ENCODE data around the gene SERPINB6. TPM values are rescaled to one million over a fixed set of nuclear protein-coding genes. Genes with fewer than 3 reads are reported as not detected.
"Not testable (repeated sequence)": the region's sequence is repeated elsewhere in the genome, so short reads cannot be mapped to it uniquely, and the experiment has no call there.

Gene SERPINB6
- total RNA-seq, 4 donors from 2014 or later: 76.6 to 95.7 (median 84.4) TPM

GRCh38 chr6:3007571-3007970 lies 36.2 kb upstream of the SERPINB6 start:
- Histone ChIP-seq H3K27me3 (no peaks in the 10 kb centered on the region), H3K4me3 (no peak overlapping the region), H3K4me1 (no peaks in the 10 kb centered on the region), H3K27ac (no peak overlapping the region), H3K36me3 (peaks cover 0 to 93% (median 7%) of the 10 kb centered on the region in 3 donors), H3K9me3 (peaks cover 0 to 21% (median 14%) of the 10 kb centered on the region in 3 donors)
- 87 to 88% methylated on average over 3 of the region's 3 CpGs for WGBS, 2 donors
- TF ChIP-seq POLR2A (IDR thresholded peaks at IDR 0.05): no peak
- TF ChIP-seq, protein P1, sequence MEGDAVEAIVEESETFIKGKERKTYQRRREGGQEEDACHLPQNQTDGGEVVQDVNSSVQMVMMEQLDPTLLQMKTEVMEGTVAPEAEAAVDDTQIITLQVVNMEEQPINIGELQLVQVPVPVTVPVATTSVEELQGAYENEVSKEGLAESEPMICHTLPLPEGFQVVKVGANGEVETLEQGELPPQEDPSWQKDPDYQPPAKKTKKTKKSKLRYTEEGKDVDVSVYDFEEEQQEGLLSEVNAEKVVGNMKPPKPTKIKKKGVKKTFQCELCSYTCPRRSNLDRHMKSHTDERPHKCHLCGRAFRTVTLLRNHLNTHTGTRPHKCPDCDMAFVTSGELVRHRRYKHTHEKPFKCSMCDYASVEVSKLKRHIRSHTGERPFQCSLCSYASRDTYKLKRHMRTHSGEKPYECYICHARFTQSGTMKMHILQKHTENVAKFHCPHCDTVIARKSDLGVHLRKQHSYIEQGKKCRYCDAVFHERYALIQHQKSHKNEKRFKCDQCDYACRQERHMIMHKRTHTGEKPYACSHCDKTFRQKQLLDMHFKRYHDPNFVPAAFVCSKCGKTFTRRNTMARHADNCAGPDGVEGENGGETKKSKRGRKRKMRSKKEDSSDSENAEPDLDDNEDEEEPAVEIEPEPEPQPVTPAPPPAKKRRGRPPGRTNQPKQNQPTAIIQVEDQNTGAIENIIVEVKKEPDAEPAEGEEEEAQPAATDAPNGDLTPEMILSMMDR (IDR thresholded peaks at IDR 0.05): no peak
- no peak for DNase-seq
- intact Hi-C loops (cut with DNase I): no loop called here

DNA sequence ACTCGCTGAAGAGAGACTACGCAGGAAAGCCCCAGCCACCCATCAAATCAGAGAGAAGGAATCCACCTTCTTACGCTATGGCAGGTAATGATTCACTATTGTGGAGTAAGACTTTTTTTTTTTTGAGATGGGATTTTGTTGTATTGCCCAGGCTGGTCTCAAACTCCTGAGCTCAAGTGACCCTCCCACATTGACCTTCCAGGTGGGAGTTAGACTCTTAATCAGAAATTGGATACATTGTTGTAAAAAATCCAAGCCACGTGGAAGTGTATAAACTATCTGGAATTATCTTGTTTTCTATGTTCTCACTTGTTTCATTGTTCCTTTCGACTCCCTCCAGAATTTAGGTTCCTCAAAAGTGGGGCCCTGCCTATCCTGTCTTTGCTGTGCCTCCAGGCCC lies 35.1 kb upstream of the SERPINB6 start:
- peaks cover 0 to 82% (median 7%) of the 10 kb centered on the region in 3 donors for H3K36me3 ChIP-seq
- intact Hi-C loops (cut with DNase I): no loop called here
- H3K9me3 ChIP-seq: peaks cover 0 to 10% (median 9%) of the 10 kb centered on the region in 3 donors
- H3K27ac ChIP-seq: no peak overlapping the region
- H3K27me3 ChIP-seq: no peaks in the 10 kb centered on the region
- no peak for DNase-seq
- TF ChIP-seq, protein P1 (IDR thresholded peaks at IDR 0.05): no peak
- no peak for TF ChIP-seq POLR2A (IDR thresholded peaks at IDR 0.05)
- H3K4me1 ChIP-seq: peaks cover 2 to 9% (median 3%) of the 10 kb centered on the region in 3 donors
- no peak overlapping the region for H3K4me3 ChIP-seq
- 88 to 90% methylated on average over 5 of the region's 5 CpGs for WGBS, 2 donors

- no peaks in the 10 kb centered on the region for H3K27me3 ChIP-seq
- H3K4me3 ChIP-seq: no peak overlapping the region
- no peak for TF ChIP-seq POLR2A (IDR thresholded peaks at IDR 0.05)
- TF ChIP-seq, protein P1 (IDR thresholded peaks at IDR 0.05): no peak
- H3K9me3 ChIP-seq: peaks cover 0 to 5% (median 5%) of the 10 kb centered on the region in 3 donors
- 89% methylated on average over 9 of the region's 9 CpGs for WGBS, 2 donors
- H3K27ac ChIP-seq: no peak overlapping the region
- H3K4me1 ChIP-seq: peaks cover 5 to 15% (median 6%) of the 10 kb centered on the region in 3 donors
- intact Hi-C loops (cut with DNase I): no loop called here
- no peak for DNase-seq
- H3K36me3 ChIP-seq: peaks cover 0 to 76% (median 7%) of the 10 kb centered on the region in 3 donors
Observed at GRCh38 chr6:3005874-3006273, 34.5 kb upstream of the SERPINB6 start.

DNA sequence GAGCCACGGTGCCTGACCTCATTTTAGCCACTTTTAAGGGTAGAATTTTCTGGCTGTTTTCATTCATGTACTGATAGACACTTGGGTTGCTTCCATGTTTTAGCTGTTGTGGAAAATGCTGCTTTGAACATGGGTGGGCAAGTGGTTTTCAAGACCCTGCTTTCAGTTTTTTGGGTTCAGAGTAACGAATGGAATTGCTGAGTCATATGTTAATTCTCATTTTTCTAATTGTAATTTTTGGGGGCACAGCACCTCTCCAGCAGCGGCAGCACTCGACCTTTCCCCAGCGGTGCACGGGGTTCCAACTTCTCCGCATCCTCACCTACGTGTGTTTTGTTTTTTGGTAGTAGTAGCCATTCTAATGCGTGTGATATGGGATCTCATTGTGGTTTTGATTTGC lies 33.7 kb upstream of the SERPINB6 start:
- no peak for TF ChIP-seq POLR2A (IDR thresholded peaks at IDR 0.05)
- TF ChIP-seq, protein P1 (IDR thresholded peaks at IDR 0.05): no peak
- H3K9me3 ChIP-seq: no peaks in the 10 kb centered on the region
- 91 to 92% methylated on average over 8 to 9 of the region's 9 CpGs for WGBS, 2 donors
- no peak overlapping the region for H3K27ac ChIP-seq
- no peak for DNase-seq
- no peaks in the 10 kb centered on the region for H3K27me3 ChIP-seq
- H3K4me1 ChIP-seq: peaks cover 9 to 23% (median 12%) of the 10 kb centered on the region in 3 donors
- peaks cover 0 to 68% (median 7%) of the 10 kb centered on the region in 3 donors for H3K36me3 ChIP-seq
- intact Hi-C loops (cut with DNase I): no loop called here
- no peak overlapping the region for H3K4me3 ChIP-seq

DNA sequence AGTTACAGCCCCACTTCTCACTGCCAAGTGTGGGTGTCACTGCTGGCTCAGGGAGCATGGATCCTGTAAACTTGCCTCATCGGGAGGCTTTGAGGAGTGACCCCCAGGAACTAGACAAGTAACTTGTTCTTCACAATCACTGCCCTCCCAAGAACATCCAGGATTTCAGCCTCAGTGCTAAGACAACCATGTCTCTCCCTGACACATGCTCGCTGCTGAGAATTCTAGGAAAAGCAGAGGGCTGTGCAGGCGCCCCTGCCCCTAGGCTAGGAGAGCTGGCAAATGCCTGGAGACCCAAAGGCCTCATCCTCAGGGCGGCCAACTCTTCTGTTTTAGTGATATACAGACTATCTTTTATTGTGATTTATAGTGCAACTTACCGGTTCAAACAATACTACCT lies 31.9 kb upstream of the SERPINB6 start:
- H3K9me3 ChIP-seq; DNase-seq; intact Hi-C loops (cut with DNase I); H3K27ac ChIP-seq; H3K27me3 ChIP-seq; H3K4me3 ChIP-seq: not testable (repeated sequence)
- peaks cover 0 to 50% (median 7%) of the 10 kb centered on the region in 3 donors for H3K36me3 ChIP-seq
- peaks cover 14 to 36% (median 20%) of the 10 kb centered on the region in 3 donors for H3K4me1 ChIP-seq
- WGBS, 2 donors: 51 to 60% methylated on average over 4 of the region's 5 CpGs

Data from esophagus squamous epithelium (tissue), 5 donors.